ENCODE data around the gene ZFP2. TPM values are rescaled to one million over a fixed set of nuclear protein-coding genes. Genes with fewer than 3 reads are reported as not detected.
"Not testable (repeated sequence)": the region's sequence is repeated elsewhere in the genome, so short reads cannot be mapped to it uniquely, and the experiment has no call there.

Gene ZFP2
- total and polyA plus RNA-seq, 12 donors = 0.18 to 5.6 (median 1.1) TPM

DNA sequence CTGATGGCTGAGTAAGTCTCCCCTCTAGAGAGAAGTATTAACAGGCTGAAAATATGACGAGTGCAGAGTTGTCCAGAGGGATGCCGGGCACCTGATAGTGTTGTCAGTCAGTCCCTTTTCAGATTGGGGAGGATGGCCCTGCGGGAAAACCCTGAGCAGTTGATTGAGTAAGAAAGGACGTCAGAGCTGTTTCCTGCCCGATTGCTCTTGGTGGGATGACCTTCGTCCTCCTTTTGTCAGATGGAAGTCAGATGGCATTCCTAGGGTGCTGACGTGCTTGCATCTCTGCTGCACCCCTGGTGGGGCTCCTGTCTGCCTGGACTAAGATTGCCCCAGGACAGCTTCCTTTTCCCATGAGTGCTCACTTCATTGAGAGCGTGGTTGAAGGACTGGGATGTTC, 26.1 kb upstream of the ZFP2 start:
- peaks cover 0 to 8% (median 0%) of the 10 kb centered on the region in 3 donors for H3K9me3 ChIP-seq (replicated peaks in 1 of 3)
- intact Hi-C loops (cut with DNase I) = no loop called here

DNA sequence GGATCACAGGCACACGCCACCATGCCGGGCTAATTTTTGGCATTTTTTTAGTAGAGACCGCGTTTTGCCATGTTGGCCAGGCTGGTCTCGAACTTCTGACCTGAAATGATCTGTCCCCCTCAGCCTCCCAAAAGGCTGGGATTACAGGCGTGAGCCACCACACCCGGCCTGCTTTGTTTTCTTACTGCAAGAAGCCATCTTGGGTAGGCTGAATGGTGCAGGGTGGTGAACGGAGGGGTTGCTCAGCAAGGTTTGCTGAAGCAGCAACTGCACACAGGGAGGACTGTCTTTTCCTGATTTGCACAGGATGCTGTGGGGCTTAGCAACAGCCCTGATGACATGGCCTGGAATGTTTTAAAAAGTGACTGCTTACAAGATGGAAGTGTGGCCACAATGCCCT, 25.3 kb upstream of the ZFP2 start:
- TF ChIP-seq POLR2A (IDR thresholded peaks at IDR 0.05) (no peak), CTCF (IDR thresholded peaks at IDR 0.05) (no peak)
- no peak overlapping the region for H3K4me3 ChIP-seq
- H3K9me3 ChIP-seq (replicated peaks in 1 of 3) = peaks cover 0 to 9% (median 0%) of the 10 kb centered on the region in 3 donors
- DNase-seq = no peak
- no peaks in the 10 kb centered on the region for H3K4me1 ChIP-seq (replicated peaks in 1 of 2)
- no peaks in the 10 kb centered on the region for H3K27me3 ChIP-seq
- peaks cover 0 to 48% of the 10 kb centered on the region in 2 donors for H3K36me3 ChIP-seq (replicated peaks in 1 of 2)
- intact Hi-C loops (cut with DNase I) = loop anchor here in 1 of 2 donors (10.0 kb wide), 1 partner anchor 156 kb away; no protein-coding TSS in a partner anchor
- H3K27ac ChIP-seq = no peak overlapping the region
- WGBS, 4 donors = 86 to 98% (median 95%) methylated on average over 8 of the region's 8 CpGs

More for the DNA sequence above, 26.1 kb upstream of the ZFP2 start:
- Histone ChIP-seq H3K4me3 (no peak overlapping the region), H3K4me1 (replicated peaks in 1 of 2) (no peaks in the 10 kb centered on the region), H3K27me3 (no peaks in the 10 kb centered on the region), H3K36me3 (replicated peaks in 1 of 2) (peaks cover 0 to 45% of the 10 kb centered on the region in 2 donors), H3K27ac (no peak overlapping the region)
- TF ChIP-seq CTCF (IDR thresholded peaks at IDR 0.05) (no peak), POLR2A (IDR thresholded peaks at IDR 0.05) (no peak)
- WGBS, 4 donors = 70 to 85% (median 74%) methylated on average over 8 of the region's 8 CpGs
- peak in 1 of 7 donors; percentile 3 for DNase-seq

- TF ChIP-seq CTCF (IDR thresholded peaks at IDR 0.05) (no peak), POLR2A (IDR thresholded peaks at IDR 0.05) (no peak)
- Histone ChIP-seq H3K4me3 (no peak overlapping the region), H3K36me3 (replicated peaks in 1 of 2) (peaks cover 0 to 40% of the 10 kb centered on the region in 2 donors), H3K9me3 (replicated peaks in 1 of 3) (peaks cover 0 to 13% (median 3%) of the 10 kb centered on the region in 3 donors), H3K4me1 (replicated peaks in 1 of 2) (no peaks in the 10 kb centered on the region), H3K27me3 (no peaks in the 10 kb centered on the region), H3K27ac (no peak overlapping the region)
- intact Hi-C loops (cut with DNase I) = loop anchor here in 1 of 2 donors (10.0 kb wide), 1 partner anchor 158 kb away; no protein-coding TSS in a partner anchor
- DNase-seq = no peak
- 95 to 100% (median 97%) methylated on average over 1 of the region's 1 CpG for WGBS, 4 donors
Measured at GRCh38 chr5:178872302-178872701, 23.4 kb upstream of the ZFP2 start.

- Histone ChIP-seq H3K9me3 (replicated peaks in 1 of 3) (peaks cover 0 to 84% (median 42%) of the 10 kb centered on the region in 3 donors), H3K4me3 (peak overlapping the region in 1 of 4 donors; percentile 21)
- not testable (repeated sequence) for H3K36me3 ChIP-seq (replicated peaks in 1 of 2); H3K27ac ChIP-seq; DNase-seq; H3K4me1 ChIP-seq (replicated peaks in 1 of 2); H3K27me3 ChIP-seq
- intact Hi-C loops (cut with DNase I) = loop anchor here in 1 of 2 donors (10.0 kb wide), 1 partner anchor 152 kb away; no protein-coding TSS in a partner anchor
- WGBS, 4 donors = 95 to 100% (median 97%) methylated on average over 3 to 4 of the region's 4 CpGs
Measured at GRCh38 chr5:178883115-178883694, 12.5 kb upstream of the ZFP2 start.

All from adrenal gland (tissue), 12 donors.